GM19328 (cell line): ENCODE data around the gene NR3C1.

Source experiments
- ATAC-seq: cut with Tn5 transposase; IDR thresholded peaks from one replicate; pipeline ENCODE4 v1.9.1; 2021; ENCODE audit warnings: mild to moderate bottlenecking, moderate library complexity; ENCODE audit not compliant: unreplicated experiment

The NR3C1 gene

DNA sequence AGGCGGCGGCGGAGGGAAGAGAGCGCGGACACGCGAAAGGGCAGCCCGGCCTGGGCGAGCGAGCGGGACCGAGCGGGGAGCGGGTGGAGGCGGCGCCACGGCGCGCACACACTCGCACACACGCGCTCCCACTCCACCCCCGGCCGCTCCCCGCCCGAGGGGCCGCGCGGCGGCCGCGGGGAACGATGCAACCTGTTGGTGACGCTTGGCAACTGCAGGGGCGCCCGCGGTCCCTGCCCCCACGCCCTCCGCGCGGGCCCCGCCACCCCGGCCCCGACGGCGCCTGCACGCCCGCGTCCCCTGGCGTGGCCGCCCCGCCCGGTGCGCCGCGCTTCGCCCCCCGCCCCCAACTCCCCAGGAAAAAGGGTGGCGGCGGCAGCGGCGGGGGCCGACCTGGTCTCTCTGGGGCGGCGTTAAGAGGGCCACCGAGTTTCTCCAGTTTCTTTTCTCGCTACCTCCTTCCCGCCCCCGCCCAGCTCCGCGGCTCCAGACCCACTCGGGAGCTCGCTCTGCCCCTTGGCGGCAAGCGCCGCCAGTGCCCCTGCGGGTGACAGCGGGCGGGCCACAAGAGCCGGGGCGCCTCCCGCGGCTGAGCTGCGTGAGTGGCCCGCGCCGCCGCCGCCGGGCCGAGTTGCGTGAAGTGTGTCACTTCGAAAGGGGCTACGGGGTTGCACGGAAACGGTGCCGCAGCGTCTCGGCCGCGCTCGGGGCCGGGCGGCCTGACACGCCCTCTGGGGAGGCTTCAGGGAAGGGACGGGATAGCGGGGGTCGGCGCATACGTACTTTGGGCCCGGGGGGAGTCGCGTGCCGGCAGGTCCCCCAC is at the start of gene NR3C1:
Gene NR3C1 (minus strand): TSS at position 94 of the 823 bp plus-strand sequence. CDS start 2,847 bp downstream, outside the sequence.
- peak; percentile 58 for ATAC-seq

DNA sequence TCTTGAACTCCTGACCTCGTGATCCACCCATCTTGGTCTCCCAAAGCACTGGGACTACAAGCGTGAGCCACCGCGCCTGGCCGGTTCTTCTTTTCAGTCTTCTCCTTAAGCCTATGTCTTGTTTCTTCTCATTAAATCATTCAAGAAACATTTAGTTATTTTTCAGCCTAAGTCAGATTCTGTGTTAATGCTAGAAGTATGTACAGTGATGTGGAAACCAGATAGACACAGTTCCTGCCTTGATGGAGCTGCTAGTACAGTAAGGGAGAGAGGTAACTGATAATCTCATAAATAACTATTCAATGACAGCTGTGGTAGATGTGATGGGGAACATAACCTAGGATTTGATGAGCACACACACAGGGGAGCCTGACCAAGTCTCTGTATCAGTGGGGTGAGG is 46.3 kb upstream of the NR3C1 start:
- no peak for ATAC-seq

DNA sequence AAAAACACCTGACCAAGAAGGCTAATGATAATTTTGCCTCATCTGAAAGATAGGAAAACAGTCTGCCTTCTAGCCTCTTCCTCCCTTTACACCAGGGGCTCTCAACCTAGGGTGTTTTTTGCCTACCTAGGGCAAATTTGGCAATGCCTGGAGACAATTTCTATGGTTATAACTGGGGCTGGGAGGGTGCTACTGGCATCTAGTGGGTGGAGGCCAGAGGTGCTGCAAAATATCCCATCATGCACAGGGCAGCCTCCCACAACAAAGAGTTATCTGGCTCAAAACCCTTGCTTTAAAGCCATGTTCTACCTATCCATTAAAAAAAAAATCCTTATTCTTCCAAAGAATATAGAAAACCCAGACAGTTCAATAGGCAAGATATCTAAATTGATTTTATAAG is 45.0 kb upstream of the NR3C1 start:
- ATAC-seq = no peak

DNA sequence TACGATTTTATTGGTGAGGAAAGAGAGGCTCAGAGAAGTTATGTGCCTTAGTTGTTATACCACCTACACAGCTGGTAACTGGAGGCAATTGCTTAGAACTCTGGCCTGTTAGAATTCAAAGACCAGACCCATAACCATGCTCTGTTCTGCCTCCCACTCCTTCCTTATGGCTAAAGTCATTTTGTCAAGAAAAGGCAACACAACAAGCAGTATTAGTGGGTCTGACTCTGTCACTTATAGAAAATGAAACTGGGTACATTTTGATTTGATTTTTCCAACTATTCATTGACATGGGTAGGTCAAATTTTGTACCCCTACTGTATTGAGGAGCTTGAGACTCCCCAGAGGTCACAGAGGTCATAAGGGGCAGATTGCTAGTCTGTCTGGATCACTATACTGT is 44.5 kb upstream of the NR3C1 start:
- no peak for ATAC-seq

DNA sequence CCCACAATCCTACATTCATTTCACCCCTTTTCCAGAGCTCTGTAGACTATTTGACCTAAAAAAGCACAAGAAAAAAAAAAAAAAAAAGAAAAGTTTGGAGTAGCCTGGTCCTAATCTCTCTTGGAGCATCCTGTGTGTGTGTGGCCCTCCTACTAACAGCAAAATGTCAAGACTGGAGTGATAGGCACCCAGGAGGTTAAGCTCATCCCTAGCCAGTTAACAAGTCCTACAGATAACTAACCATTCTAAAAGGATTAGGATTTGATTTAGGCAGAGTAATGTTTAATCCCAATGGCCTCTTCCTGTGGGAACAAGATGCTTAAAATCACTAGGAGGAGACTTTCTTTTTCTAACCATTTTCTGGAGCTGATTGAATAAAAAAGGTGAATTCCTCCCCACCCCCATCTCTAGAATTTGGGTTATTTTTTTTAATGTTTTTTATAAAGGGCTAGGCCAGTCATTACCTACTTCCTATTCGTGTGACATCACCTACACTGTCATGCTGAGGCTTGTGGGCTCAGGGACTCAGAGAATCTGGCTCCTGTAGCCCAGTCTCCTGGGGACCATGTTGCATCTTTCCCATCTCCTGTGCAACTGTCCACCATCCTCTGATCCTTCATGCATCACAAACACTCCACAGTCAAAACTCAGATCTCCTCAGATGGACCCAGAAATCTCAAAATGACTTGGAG is 43.2 kb upstream of the NR3C1 start:
- no peak for ATAC-seq

DNA sequence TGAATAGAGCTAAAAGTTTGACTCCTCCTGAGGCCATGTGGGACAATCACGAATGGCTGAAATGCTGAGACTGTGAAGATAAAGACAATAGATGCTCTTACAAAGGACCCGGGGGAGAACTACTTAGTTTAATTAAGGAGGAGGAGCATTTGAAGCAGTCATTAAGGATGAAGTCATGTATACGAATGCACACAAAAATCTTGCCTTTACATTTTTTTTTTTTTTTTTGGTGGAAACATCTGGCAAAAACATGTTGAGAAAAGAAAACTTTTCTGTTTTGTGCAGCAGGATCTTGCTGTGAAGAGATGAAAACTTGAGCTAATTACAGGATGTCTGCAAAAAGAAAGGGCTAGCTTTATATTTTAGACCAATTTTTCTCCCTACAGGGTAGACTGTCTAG is 42.3 kb upstream of the NR3C1 start:
- ATAC-seq = no peak

DNA sequence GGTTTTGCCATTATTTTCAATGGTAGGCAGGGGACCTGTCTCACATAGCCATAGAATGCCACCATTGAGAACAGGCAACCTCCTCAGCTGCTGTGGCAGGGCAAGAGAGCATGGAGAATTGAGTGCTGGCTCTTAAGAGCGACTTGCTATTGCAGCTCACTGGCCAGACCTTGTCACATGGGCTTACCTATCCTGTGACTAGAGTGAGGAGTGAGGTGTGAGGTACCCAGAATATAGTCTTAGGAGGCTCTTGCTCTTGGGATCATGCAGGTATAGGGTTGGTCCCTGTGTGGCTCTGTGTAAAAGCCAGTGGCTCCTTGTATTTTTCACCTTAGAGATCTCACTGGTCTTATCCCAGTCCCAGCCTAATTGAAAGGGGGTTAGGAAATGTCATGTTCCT is 39.8 kb upstream of the NR3C1 start:
- ATAC-seq = no peak

DNA sequence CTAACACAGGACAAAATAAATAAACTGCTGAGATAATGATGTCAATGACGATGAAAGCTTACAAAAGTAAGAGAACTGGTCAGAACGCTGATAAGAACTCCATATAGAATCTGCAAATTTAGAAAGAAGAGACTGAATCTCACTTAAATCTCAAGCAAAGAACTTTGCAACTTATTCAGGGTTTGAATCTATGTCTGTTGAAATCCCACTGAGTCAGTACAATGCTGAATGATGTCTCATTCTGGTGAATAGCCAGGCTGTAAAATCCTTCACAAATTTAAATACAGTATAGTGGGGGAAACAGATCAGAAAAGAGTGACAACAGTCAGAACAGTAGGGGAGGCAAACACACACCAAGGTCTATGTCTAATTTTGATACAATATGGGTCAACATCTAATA is 38.9 kb upstream of the NR3C1 start:
- ATAC-seq = no peak

DNA sequence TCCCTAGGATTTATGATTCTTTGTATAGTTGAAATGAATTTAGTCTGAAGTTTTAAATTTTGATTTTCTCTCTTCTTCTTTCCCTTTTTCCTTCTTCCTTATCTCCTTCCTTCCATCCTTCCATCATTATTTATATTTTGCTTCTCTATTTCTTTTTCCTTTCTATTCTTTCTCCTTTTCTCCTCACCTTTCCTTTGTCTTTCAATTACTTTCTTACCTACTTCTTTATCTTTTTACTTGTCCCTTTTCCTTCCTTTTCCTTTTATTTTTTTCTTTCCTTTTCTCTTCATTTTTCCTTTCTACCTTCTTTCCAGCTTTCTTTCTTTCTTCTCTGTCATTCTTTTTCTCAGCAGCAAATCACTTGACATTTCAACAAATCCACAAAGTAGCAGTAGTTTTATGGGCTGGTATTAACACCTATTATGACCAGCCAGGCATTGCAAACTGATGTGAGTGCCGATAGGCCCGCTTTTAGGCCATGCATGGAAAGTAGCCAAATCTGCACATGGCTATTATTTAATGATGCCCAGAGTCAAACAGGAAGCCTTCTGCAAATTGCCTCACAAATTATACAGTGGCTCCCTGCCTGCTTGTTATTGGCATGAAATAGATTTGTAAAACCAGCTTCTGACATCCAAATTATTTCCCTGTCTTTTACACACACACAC is 37.1 kb upstream of the NR3C1 start:
- no peak for ATAC-seq

DNA sequence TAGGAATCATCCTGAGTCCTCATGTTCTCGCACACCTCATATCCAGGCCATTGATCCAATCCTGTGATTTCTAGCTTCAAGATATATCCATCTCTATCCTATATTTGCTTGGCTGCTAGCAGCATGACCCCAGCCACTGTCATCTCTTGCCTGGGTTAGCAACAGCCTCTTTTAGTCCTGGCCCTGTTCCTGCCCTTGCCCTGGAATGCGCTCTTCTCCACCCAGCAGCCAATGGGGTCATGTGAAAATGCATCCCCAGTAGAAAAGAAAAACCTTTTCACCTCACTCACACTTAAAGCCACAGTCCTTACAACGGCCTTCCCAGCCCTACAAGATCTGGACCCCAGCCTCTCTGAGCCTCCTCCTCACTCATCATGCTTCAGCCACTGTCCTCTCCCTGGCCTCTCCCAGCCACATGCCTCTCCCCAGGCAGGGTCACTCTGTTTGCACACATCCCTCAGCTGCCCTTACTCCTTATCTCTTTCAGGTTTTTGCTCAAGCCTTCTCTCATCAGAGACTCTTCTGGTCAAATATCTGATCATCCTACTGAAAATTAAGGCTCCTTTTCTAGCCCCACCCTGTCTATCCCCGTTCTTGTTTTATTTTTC is 34.3 kb upstream of the NR3C1 start:
- no peak for ATAC-seq

DNA sequence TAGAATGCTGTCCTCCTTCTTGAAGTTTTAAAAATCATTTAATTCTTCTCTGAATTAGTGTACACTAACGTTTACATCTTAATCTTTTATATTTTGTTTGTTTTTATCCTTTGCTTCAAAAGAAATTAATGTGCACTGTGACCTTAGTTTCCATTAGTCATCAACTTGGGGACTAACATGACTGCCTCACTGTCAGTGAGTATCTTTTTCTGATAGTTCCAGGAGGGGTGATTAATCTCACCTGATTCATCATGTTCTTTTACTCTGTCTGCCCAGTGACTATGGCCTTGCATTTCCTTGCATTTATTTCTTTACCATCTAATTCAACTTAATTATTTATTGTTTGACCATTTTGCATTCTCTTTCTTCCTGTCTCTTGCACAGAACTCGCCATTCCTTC is 33.4 kb upstream of the NR3C1 start:
- ATAC-seq = no peak

DNA sequence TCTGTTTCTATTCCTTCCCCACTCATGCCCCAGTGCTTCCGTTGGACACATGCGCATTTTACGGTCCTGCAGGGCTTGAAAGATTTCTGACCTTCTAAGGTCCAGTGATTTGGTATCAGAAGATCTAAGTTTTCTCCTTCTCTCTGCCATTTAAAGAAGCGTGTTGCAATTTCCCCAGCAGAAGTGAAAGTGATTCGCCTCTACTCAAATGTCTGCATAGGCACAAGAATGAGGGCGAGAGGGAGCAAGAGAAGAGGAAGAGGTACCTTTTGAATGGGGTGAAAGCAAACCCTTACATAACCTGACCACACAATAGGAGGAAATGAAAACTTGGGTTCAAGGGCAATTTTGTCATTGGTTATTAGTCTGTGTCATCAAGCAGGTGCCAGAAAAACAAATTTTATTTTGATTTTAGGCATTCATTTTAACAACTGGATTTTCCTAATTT is 31.7 kb upstream of the NR3C1 start:
- peak; percentile 76 for ATAC-seq

DNA sequence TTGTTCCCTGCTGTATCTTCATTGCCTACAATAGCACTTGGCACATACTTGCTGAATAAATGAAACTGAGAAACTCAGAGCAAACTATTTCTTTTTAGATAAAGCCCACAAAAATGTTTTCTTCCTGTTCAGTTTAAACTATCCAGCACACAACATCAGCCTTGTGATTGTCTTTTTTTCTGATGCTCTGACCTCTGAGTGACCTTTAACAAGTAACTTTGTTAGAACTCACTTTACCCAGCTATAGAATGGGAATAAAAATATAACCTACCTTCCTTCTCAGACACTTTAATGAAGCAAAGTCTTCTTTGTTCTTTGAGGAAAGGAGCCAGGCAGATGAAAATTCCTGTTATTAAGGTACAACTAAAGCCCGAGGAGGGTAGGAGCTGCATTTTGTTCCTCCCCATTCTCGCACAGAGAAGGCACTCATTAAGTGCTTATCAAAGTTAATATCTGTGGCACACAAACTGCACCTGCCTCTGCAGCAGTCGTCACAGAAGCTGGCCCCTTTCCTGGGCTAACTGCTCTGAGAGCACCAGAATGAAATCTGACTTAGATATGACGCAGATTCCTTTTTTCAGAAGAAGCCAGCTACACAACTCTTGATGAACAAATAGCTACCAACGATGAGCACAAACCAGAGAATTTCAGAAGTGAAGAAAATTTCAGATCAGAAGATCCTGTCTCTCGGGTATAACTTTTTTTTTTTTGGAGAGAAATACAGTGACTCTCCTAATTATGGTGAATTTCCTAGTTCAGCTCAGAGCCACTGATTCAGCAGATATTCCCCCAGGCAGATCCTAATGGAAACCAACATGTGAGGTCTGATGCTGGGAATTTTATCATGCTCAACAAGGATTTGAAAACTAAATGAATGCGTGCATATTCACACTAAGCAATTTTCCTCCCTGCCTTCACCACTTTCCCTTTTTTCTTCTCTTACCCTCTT is 31.0 kb upstream of the NR3C1 start:
- ATAC-seq = no peak

DNA sequence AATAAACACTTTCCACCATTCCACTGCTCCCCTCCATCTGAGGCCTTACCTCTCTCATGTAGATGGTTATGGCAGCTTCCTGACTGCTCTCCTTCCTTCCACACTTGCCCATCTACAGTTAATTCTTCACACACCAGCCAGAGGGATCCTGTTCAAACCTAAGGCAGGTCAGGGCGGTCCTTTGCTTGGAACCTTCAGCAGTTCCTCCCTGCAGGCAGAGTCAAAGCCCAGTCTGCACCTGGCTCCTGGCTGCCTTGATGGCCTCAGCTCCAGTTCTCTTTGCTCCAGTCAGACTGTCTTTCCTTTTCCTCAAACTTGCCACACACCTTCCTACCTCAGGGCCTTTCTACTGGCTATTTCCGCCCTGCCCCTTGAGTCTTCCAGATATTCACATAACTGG is 30.2 kb upstream of the NR3C1 start:
- no peak for ATAC-seq

DNA sequence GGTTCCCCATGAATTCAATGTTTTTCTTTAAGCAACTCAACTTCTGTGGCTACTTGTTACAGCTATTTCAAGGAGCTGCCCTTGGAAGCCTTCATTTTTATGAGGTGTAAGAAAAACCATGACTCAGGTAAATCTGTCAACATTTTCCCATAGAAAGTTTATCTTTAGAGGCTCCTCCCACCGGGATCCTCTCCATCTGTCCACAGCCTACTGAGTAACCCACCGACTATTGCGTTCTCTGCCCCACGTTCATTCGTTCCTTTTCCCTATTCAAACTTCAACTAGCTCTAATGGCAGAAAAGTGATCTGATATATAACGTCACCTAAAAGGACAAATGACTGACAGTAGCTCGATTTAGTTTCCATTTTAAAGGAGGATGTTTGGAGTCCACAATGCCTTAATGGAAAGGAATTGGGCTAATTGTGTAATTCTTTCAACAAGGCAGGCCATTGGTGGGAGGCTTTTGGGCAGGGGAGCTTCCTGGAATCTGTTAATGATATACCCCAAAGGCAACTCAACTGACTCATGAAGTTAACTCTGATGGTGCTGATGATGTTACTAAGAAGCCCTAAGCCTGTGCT is 29.3 kb upstream of the NR3C1 start:
- no peak for ATAC-seq

DNA sequence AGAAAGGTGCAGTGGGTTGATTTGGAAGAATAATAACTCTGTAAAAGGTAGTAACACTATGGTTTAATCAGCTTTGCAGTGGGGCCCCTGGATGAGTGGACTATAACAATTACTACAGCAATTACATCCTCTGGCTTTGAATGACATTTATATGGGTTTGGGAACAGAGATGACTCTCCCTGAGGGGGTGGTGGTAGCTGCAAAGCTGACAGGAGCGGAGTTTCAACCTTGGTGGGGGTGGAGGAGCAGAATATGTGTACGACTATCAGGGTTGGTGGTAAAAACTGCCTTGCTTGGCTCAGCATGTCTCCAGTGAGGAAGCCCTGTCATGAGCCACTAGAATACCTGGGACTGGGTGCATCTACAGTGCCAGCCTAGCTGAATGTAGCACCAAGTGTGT is 28.3 kb upstream of the NR3C1 start:
- no peak for ATAC-seq

DNA sequence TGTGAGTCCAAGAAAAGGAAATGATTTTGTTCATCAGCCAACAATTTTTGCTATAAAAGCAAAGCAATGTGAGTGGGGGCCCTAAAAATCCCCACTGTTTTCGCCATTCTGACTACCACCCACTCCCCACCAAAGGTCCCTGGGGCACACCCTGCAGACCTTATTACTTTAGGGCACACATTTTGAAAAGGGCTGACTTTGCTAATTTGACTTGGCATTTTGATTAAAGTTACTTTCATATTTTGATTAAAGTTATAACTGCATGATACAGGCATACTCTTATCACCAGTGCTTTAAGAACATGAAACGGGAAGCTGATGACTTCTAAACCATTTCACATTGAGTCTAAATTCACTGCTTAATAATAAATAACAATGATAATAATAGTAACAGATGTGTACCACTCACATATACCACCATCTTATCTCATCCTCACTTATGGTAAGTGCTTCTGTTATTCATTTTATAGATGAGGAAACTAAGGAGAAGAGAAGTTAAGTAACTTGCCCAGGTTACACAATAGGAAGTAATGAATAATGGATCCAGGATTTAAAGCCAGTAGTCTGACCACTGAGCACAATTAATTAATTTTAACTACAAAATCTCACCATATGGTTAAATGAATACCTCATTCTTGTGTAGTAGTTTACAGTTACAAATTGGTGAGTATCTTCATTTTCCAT is 25.4 kb upstream of the NR3C1 start:
- ATAC-seq = no peak

DNA sequence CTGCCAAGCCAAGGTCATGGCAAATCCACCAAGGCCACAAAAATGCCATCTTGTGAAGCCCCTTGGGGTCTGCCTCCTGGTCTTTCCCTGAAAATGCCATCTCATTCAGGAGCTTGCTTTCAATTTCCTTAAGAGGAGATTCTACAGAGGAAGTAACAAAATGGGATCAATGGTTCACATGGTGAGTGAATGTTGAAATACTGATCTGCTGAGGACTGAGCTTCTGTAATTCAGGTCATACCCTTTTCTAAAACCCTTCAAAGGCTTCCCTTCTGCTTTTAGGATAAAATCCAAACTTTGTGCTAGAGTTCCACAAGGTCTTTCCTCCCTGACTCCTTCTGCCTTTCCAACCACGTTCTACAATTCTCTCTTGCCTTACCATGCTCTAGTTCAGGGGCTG is 24.7 kb upstream of the NR3C1 start:
- ATAC-seq = no peak

DNA sequence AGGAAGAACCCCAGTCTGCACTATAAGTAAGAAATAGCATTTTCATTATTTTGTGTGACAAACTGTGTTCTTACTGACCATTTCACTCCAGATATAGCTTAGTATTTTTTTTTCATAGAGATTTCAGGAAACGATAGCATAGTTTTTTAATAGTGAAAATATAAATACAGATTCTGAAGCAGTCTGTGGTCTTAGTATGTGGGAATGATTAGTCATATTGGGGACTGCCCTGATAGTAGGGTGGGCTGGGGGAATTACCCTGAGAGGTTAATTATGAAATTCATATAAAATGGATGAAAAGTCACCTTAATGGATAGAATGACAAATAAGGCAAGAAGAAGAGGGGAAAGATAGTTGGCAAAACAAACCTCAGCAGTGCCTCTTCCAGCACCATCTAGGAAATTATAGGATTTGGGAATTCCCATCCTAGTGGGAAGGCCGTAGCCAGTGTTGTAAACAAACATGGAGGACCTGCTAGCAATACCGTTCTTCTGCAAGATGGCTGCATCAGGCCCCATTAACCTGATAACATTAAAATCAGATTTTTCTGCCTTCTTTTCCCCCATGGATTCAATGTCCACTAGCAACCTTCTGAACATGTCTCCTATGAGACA is 23.7 kb upstream of the NR3C1 start:
- ATAC-seq = no peak
